ENCODE measurements around the gene SLC5A1. TPM values are rescaled to one million over a fixed set of nuclear protein-coding genes. Genes with fewer than 3 reads are reported as not detected.

SLC5A1 gene
- not detected in 2 replicates for total RNA-seq

DNA sequence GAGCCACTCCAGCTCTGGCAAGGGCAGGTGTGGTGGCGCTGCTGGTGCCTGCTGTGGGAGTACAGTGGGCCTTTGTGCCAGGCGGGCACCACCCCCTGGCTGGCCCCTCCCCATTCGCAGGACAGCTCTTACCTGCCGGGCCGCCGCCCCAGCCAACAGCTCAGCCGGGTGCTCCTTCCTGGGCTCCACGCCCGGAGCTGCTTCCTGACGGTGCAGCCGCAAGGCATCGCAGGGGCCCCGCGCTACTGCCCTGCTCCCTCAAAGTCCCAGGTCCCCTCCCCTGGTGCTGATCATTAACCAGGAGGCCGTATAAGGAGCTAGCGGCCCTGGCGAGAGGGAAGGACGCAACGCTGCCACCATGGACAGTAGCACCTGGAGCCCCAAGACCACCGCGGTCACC lies at the start of gene SLC5A1:
Gene SLC5A1 (plus strand): TSS at position 338 of the 400 bp plus-strand sequence. CDS start 21 bp downstream, at position 359.

GRCh38 chr22:32158712-32159533 lies 115.9 kb downstream of the SLC5A1 start, which contains the start of gene C22orf42:
Gene C22orf42 (minus strand): TSS chr22:32159303. CDS start chr22:32159215, 88 bp downstream.

Other genes with a start within 250 kb of the SLC5A1 start
- gene YWHAH, start 98.7 kb upstream of the SLC5A1 start, total RNA-seq = 160 and 169 TPM in 2 replicates
- not detected in 2 replicates for gene C22orf42, start 116.0 kb downstream of the SLC5A1 start, total RNA-seq
- not detected in 2 replicates for gene RFPL2, start 161.8 kb downstream of the SLC5A1 start, total RNA-seq
- gene SLC5A4, start 212.1 kb downstream of the SLC5A1 start, total RNA-seq = 0.15 TPM in 1 of 2 replicates, not detected in the other

All from bronchus fibroblast of lung (primary cell).